DND-41 (cell line): ENCODE results near the gene MAGI3.

Experiments
- ATAC-seq: fragments of 200-7000 bp; cut with Tn5 transposase; 3 replicates; pipeline ENCODE4 v1.9.1; 2021; ENCODE audit warnings: low read depth; ENCODE audit not compliant: insufficient read depth
- DNase-seq: peaks from one replicate; pipeline ENCODE4 v3.0.0-alpha.2; 2020
- H2AFZ ChIP-seq: 2 replicates; pipeline ENCODE4 v1.6.0; 2012; ENCODE audit warnings: low read depth, low read length
- H3K27ac ChIP-seq: 2 replicates; pipeline ENCODE4 v1.5.1; 2012; ENCODE audit warnings: low read length, inconsistent platforms
- H3K27me3 ChIP-seq: fragments of 200-600 bp; sonication (generic); 2 replicates; pipeline ENCODE4 v1.6.0; 2012; ENCODE audit warnings: low read length, mild to moderate bottlenecking, inconsistent platforms; ENCODE audit not compliant: insufficient read depth, poor library complexity
- H3K36me3 ChIP-seq: 2 replicates; pipeline ENCODE4 v1.5.1; 2012; ENCODE audit warnings: low read length, inconsistent platforms; ENCODE audit not compliant: insufficient read depth
- H3K4me1 ChIP-seq: 2 replicates; pipeline ENCODE4 v1.5.1; 2012; ENCODE audit warnings: mild to moderate bottlenecking, low read length; ENCODE audit not compliant: insufficient read depth
- H3K4me2 ChIP-seq: 2 replicates; pipeline ENCODE4 v1.6.0; 2012; ENCODE audit warnings: mild to moderate bottlenecking, moderate library complexity, low read length, inconsistent platforms; ENCODE audit not compliant: insufficient read depth
- H3K4me3 ChIP-seq, 2 experiments: fragments of 200-600 bp in 1 of 2; shearing (Covaris generic) in 1 of 2; 2 replicates each; pipeline ENCODE4 v1.5.1; 2012 to 2016; ENCODE audit warnings: inconsistent platforms in 2 of 2, low read length in 2 of 2, mild to moderate bottlenecking in 2 of 2, low read depth in 1 of 2, moderate library complexity in 1 of 2
- H3K79me2 ChIP-seq: 2 replicates; pipeline ENCODE4 v1.6.0; 2012; ENCODE audit warnings: low read length, inconsistent platforms; ENCODE audit not compliant: insufficient read depth
- H3K9ac ChIP-seq: 2 replicates; pipeline ENCODE4 v1.6.0; 2012; ENCODE audit warnings: low read depth, mild to moderate bottlenecking, inconsistent platforms, low read length, moderate library complexity
- H3K9me3 ChIP-seq: 2 replicates; pipeline ENCODE4 v1.5.1; 2012; ENCODE audit warnings: low read length, moderate library complexity, mild to moderate bottlenecking, inconsistent platforms; ENCODE audit not compliant: insufficient read depth, severe bottlenecking
- H4K20me1 ChIP-seq: 2 replicates; pipeline ENCODE4 v1.6.0; 2012; ENCODE audit warnings: low read length; ENCODE audit not compliant: insufficient read depth
- CTCF ChIP-seq: IDR thresholded peaks from 2 replicates; pipeline ENCODE4 v1.5.1; 2012; ENCODE audit warnings: borderline replicate concordance, low read length, moderate library complexity, mild to moderate bottlenecking; ENCODE audit not compliant: poor library complexity, severe bottlenecking; ENCODE audit errors: extremely low read depth
- EZH2 ChIP-seq: IDR thresholded peaks from 3 replicates; pipeline ENCODE4 v1.6.1; 2012; ENCODE audit warnings: borderline replicate concordance, low read depth, mild to moderate bottlenecking, moderate library complexity, low read length, inconsistent platforms; ENCODE audit not compliant: severe bottlenecking

The MAGI3 gene

GRCh38 chr1:113434874-113435175 is 44.5 kb downstream of the MAGI3 start:
- Histone ChIP-seq H3K9ac (no peak overlapping the region), H3K9me3 (no peaks in the 10 kb centered on the region), H4K20me1 (no peaks in the 10 kb centered on the region; the same call in 1 of the 2 replicates), H3K4me1 (no peaks in the 10 kb centered on the region), H3K4me3 (no peak overlapping the region), H3K4me2 (no peak overlapping the region), H3K36me3 (no peaks in the 10 kb centered on the region), H2AFZ (no peak overlapping the region), H3K27me3 (no peaks in the 10 kb centered on the region), H3K27ac (no peak overlapping the region), H3K79me2 (no peaks in the 10 kb centered on the region)
- TF ChIP-seq CTCF (no peak), EZH2 (no peak)
- DNase-seq (no peak), ATAC-seq (no peak)

- DNase-seq: no peak
- H3K4me2 ChIP-seq: no peak overlapping the region
- H4K20me1 ChIP-seq: no peaks in the 10 kb centered on the region; the same call in 1 of the 2 replicates
- H3K79me2 ChIP-seq: no peaks in the 10 kb centered on the region
- H3K4me3 ChIP-seq: no peak overlapping the region
- H2AFZ ChIP-seq: no peak overlapping the region
- TF ChIP-seq EZH2 (no peak), CTCF (no peak)
- H3K27ac ChIP-seq: no peak overlapping the region
- H3K9ac ChIP-seq: no peak overlapping the region
- no peaks in the 10 kb centered on the region for H3K36me3 ChIP-seq
- H3K27me3 ChIP-seq: no peaks in the 10 kb centered on the region
- no peak for ATAC-seq
- H3K4me1 ChIP-seq: no peaks in the 10 kb centered on the region; the same call in 1 of the 2 replicates
- no peaks in the 10 kb centered on the region for H3K9me3 ChIP-seq
Observed at GRCh38 chr1:113437554-113438341, 47.4 kb downstream of the MAGI3 start.

- Histone ChIP-seq H3K4me2 (no peak overlapping the region), H4K20me1 (no peaks in the 10 kb centered on the region; the same call in 1 of the 2 replicates), H3K36me3 (no peaks in the 10 kb centered on the region), H3K27me3 (no peaks in the 10 kb centered on the region), H3K4me1 (no peaks in the 10 kb centered on the region; the same call in 1 of the 2 replicates), H3K27ac (no peak overlapping the region), H3K79me2 (no peaks in the 10 kb centered on the region), H2AFZ (no peak overlapping the region), H3K9me3 (peaks cover under 1% of the 10 kb centered on the region), H3K9ac (no peak overlapping the region), H3K4me3 (no peak overlapping the region)
- TF ChIP-seq CTCF (no peak), EZH2 (no peak)
- DNase-seq (no peak), ATAC-seq (no peak)
Observed at GRCh38 chr1:113438505-113439276, 48.4 kb downstream of the MAGI3 start.
